Adrenal gland (tissue), 12 donors: ENCODE measurements around the gene WBP2. TPM values are rescaled to one million over a fixed set of nuclear protein-coding genes. Genes with fewer than 3 reads are reported as not detected.
A peak's percentile ranks its signal among the peaks of the same experiment; 100 is the strongest.
"Not testable (repeated sequence)": the region's sequence is repeated elsewhere in the genome, so short reads cannot be mapped to it uniquely, and the experiment has no call there.

Experiments used
- DNase-seq, 7 donors: peaks; one replicate each; pipeline ENCODE4 v3.0.0-alpha.2; 2019 to 2020
- H3K27ac ChIP-seq, 5 donors: fragments of 200-600 bp; sonication (generic) in 4 of 5; 1 replicate in 3 of 5; 2 replicates in 2 of 5; pipeline versions ENCODE4 v1.5.1 to v1.8.0; 2016 to 2020; ENCODE audit warnings: mild to moderate bottlenecking in 1 of 5
- H3K27me3 ChIP-seq: fragments of 200-600 bp; 2 replicates; pipeline ENCODE4 v1.8.0; 2021
- H3K36me3 ChIP-seq, 2 donors: fragments of 200-600 bp; replicated peaks in 1 of 2; 1 replicate in 1 of 2; 2 replicates in 1 of 2; pipeline versions ENCODE4 v1.5.1 to v1.8.0; 2018 to 2022
- H3K4me1 ChIP-seq, 2 donors: fragments of 200-600 bp; replicated peaks in 1 of 2; 1 replicate in 1 of 2; 2 replicates in 1 of 2; pipeline versions ENCODE4 v1.5.1 to v1.8.0; 2018 to 2021
- H3K4me3 ChIP-seq, 4 donors: fragments of 200-600 bp; sonication (generic) in 3 of 4; one replicate each; pipeline ENCODE4 v1.5.1; 2016 to 2018
- H3K9me3 ChIP-seq, 3 donors: fragments of 200-600 bp; sonication (generic) in 1 of 3; replicated peaks in 1 of 3; 1 replicate in 2 of 3; 2 replicates in 1 of 3; pipeline versions ENCODE4 v1.5.1 to v1.8.0; 2016 to 2021
- CTCF ChIP-seq, 6 experiments: fragments of 450-650 bp in 4 of 6; fragments of 200-600 bp in 2 of 6; sonication (generic) in 1 of 6; IDR thresholded peaks; 1 replicate in 5 of 6; 2 replicates in 1 of 6; pipeline versions ENCODE4 v1.5.1 to v1.8.0; 2016 to 2021; ENCODE audit warnings: antibody characterized with exemption in 6 of 6, mild to moderate bottlenecking in 2 of 6, moderate library complexity in 1 of 6
- POLR2A ChIP-seq, 2 donors: fragments of 450-650 bp; IDR thresholded peaks; one replicate each; pipeline ENCODE4 v1.6.1; 2017; ENCODE audit warnings: antibody characterized with exemption in 2 of 2, mild to moderate bottlenecking in 2 of 2, moderate library complexity in 1 of 2
- WGBS, 4 donors: extraction: QIAGEN DNeasy Blood & Tissue Kit in 2 of 4; methylation state at CpG; one replicate each; pipeline versions ENCODE4 v1.1.5 to v1.1.7; 2013 to 2017; 5-methylcytosine and 5-hydroxymethylcytosine counted together
- intact Hi-C, 2 donors: fragments of 100-400 bp; cut with DNase I; formaldehyde crosslinking; loops; one replicate each; pipeline versions ENCODE4 v1.14.1 to v1.15.0; 2022 to 2023
- polyA plus RNA-seq, 3 donors: library from polyadenylated mRNA; stranded (reverse); fragments of 200-250 nt in 2 of 3; fragments of 350-450 nt in 1 of 3; fragmentation: Illumina TruSeq in 1 of 3; extraction: RNeasy Lipid Tissue Mini Kit (QIAGEN cat#74804) in 1 of 3; gene quantifications; one replicate each; pipeline ENCODE4 v1.2.3, GENCODE V29; 2013 to 2014
- total RNA-seq, 9 donors: library from RNA; depleted of rRNA in 4 of 9; stranded (reverse); fragments of >200 nt in 4 of 9; fragments of 120-200 nt in 1 of 9; fragmentation: NEBNext Ultra II Directional in 1 of 9; extraction: Animal tissue kit (Norgen Biotek cat#: 25700) in 1 of 9; gene quantifications; one replicate each; pipeline versions ENCODE4 v1.1.0 to v1.2.4, GENCODE V29; 2013 to 2023
- donor health status: healthy with polysubstance abuse.
- donor health status: Bipolar disorder and iron deficiency.
- donor health status: DM: yes; HTN: yes; CAD: no.
- donor health status: DM: no; HTN: no; CAD: no.
- donor health status: DM: no; HTN: no; CAD: no.
- donor health status: DM: yes; HTN: yes; CAD: no.

Gene WBP2
- total and polyA plus RNA-seq, 12 donors, result 60.4 to 292 (median 223) TPM

- TF ChIP-seq POLR2A (IDR thresholded peaks at IDR 0.05) (no peak), CTCF (IDR thresholded peaks at IDR 0.05) (no peak)
- H3K27me3 ChIP-seq, result no peaks in the 10 kb centered on the region
- no peak overlapping the region for H3K4me3 ChIP-seq
- no peak for DNase-seq
- no peak overlapping the region for H3K27ac ChIP-seq
- intact Hi-C loops, result no loop called here
- no peaks in the 10 kb centered on the region for H3K9me3 ChIP-seq
- H3K36me3 ChIP-seq, result no peaks in the 10 kb centered on the region
- WGBS, 4 donors, result 74 to 87% (median 85%) methylated on average over 9 of the region's 9 CpGs
- H3K4me1 ChIP-seq, result no peaks in the 10 kb centered on the region
These were observed 6.8 kb upstream of the WBP2 start for GRCh38 chr17:75861927-75862317.

GRCh38 chr17:75859358-75859757 lies 4.2 kb upstream of the WBP2 start:
- intact Hi-C loops, result not testable (repeated sequence)
- 78 to 90% (median 88%) methylated on average over 8 to 10 of the region's 10 CpGs for WGBS, 4 donors

GRCh38 chr17:75856062-75856756 lies 1.1 kb upstream of the WBP2 start:
- no peaks in the 10 kb centered on the region for H3K9me3 ChIP-seq
- peaks cover 0 to 11% of the 10 kb centered on the region in 2 donors for H3K36me3 ChIP-seq
- intact Hi-C loops, result no loop called here
- DNase-seq, result peak in 4 of 7 donors; percentile 50 to 67 (median 52)
- peak overlapping the region; percentile 74 to 97 (median 88) for H3K27ac ChIP-seq
- 2 to 6% (median 3%) methylated on average over 17 to 24 of the region's 24 CpGs for WGBS, 4 donors
- H3K27me3 ChIP-seq, result no peaks in the 10 kb centered on the region
- H3K4me1 ChIP-seq, result peaks cover 10 to 26% of the 10 kb centered on the region in 2 donors
- peak in 1 of 6 experiments; percentile 5 for TF ChIP-seq CTCF (IDR thresholded peaks at IDR 0.05)
- TF ChIP-seq POLR2A (IDR thresholded peaks at IDR 0.05), result no peak
- H3K4me3 ChIP-seq, result peak overlapping the region; percentile 58 to 71 (median 64)

More at GRCh38 chr17:75859358-75859757, 4.2 kb upstream of the WBP2 start:
- not testable (repeated sequence) for H3K27me3 ChIP-seq, H3K9me3 ChIP-seq, H3K4me1 ChIP-seq, H3K4me3 ChIP-seq, DNase-seq, H3K36me3 ChIP-seq
- H3K27ac ChIP-seq, result peak overlapping the region in 2 of 5 donors; percentile 72 to 83

GRCh38 chr17:75854881-75855309 lies 240 bp downstream of the WBP2 start:
- Histone ChIP-seq H3K9me3 (no peaks in the 10 kb centered on the region), H3K36me3 (peaks cover 0 to 21% of the 10 kb centered on the region in 2 donors), H3K27ac (peak overlapping the region; percentile 91 to 99 (median 97)), H3K27me3 (no peaks in the 10 kb centered on the region), H3K4me1 (peaks cover 13 to 39% of the 10 kb centered on the region in 2 donors), H3K4me3 (peak overlapping the region in 3 of 4 donors; percentile 20 to 81 (median 58))
- 1 to 3% (median 2%) methylated on average over 12 to 19 of the region's 19 CpGs for WGBS, 4 donors
- DNase-seq, result peak in 1 of 7 donors; percentile 58
- TF ChIP-seq CTCF (IDR thresholded peaks at IDR 0.05) (no peak), POLR2A (IDR thresholded peaks at IDR 0.05) (peak in 1 of 2 donors; percentile 58)
- intact Hi-C loops, result no loop called here
